Urothelium cell line (cell line): Measurements from ENCODE around the gene IL15.

Experiments used
- DNase-seq: peaks from one replicate; pipeline ENCODE4 v3.0.0; 2011; ENCODE audit warnings: low spot score, mixed read lengths
- FAIRE-seq: peaks from 2 replicates; lab custom pipeline; 2011; peaks lifted over from hg19 to GRCh38; lab: Jason Lieb, UNC

Gene IL15

DNA sequence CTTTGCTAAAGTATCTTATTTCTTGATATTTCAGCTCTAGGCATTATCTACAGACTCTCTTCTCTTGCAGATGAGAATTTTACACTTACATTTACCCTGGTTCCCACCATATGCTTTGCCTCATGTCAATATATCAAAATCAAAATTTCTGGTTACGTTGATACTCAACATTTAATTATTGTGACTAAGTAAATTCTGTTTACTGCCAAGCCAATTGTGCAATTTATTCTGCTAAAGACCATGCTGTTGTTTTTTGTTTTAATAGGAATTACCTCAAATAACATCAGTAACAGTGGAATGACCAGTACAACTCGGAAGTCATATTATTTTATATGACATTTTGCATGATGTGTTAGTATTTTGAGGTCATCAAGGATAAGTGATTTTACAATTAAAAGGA is 125.5 kb downstream of the IL15 start:
- DNase-seq (no peak), FAIRE-seq (no peak)

DNA sequence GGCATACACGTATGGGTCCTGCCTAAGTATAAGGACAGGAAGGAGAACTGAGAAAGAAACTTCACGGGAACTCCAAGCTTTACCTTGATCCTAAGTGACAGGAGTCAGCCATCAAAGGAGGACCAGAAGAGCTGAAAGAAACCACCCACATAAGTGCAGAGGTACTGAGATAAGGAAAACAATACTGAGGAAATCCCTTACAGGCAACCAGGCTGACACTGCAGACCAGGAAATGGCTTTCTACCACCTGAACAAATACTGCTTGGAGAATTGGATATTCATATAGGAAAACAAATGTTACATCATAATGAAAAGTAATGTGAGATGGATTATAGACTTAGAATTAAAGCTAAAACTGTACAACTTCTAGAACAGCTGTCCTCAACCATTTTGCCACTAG is 127.0 kb downstream of the IL15 start:
- no peak for FAIRE-seq
- DNase-seq: no peak

DNA sequence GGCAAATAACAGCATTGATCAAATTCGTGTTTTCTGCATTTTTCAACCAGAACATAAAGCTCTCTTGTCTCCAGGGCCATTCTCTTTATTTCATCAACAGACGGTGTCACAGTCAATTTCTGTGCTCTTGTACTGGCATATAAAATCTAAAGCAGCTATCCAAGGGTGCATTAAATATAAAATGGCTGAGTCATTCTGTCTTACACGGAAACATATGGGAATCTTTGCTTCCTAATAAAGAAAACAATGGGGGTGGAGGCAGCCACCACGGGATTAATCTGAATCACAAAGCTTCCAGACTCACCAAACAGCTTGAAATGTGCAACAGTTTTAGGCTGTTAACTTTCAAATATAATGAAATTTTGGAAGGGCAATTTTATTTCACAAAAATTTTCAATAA is 132.6 kb downstream of the IL15 start:
- FAIRE-seq (no peak), DNase-seq (no peak)

DNA sequence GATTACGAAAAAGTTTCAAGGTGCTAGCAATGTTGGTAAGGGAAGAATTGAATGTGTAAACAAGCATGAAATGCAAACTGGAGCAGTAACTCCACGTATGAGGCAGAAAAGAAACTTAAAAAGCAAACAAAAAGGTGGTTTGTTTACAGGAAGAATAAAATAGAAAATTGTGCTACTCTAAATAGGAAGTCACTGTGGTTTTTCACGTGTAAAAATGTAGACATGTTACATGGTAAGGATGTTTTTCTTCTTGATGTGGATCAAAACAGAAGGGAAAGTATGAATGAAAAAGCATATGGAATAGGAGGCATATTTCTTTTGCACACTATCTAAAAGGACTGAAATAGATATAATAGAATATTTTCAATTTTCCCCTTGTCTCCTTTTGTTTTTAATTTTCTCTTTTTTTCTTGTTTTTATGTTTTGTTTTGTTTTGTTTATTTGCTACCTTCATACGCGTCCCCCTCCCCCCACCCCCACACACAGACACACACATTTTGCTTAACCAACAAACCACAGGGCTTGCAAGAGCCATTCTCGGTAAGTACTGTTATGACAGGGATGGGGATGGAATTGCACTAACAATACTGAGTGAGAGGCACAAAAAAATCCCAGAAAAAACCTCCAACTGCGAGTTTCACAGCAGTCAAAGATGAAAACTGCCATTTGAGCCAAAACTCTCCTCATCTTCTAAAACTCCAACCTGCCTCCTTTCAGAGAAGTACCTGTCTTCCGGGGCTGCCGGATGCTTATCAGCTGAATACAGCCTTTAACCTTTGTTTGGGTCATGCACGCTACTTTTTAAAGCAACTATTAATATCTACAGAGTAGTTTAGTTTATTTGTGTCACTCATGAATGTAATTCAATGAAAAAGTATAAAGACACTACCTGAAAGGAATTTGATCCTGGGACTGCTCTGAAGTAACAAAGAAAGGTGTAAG is 135.8 kb downstream of the IL15 start:
- FAIRE-seq (no peak), DNase-seq (no peak)

DNA sequence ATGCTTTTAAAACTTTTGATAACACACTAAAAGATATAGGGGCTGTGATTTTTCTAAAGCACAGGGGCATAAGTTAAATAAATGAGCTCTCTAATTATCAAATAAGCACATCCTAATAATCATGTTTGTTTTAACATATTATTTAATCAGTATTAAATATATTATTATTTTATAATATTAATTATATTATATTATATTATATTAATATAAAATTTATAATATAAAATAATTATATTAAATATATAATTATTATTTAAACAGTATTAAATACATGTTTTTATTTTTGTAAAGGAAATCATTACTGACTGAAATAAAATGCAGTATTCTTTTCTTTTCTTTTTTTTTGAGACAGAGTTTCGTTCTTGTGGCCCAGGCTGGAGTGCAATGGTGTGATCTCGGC is 136.5 kb downstream of the IL15 start:
- DNase-seq (no peak), FAIRE-seq (no peak)

DNA sequence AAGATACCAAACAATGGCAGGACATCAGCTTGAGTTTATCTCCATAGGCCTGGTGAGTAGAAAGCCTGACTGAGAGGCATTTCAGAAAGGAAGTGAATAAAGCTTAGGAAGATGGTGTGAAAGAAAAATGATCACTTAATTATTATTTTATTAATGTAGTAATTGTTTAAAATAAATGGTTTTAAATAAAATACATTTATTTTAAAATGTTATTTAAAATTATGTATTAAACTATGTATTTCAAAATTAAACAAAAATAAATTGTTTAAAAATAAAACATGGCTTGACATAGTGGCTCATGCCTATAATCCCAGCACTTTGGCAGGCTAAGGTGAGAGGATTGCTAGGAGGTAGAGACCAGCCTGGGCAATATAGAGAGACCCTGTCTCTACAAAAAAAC is 145.8 kb downstream of the IL15 start:
- DNase-seq (no peak), FAIRE-seq (no peak)
